Measurements from ENCODE around the gene BIRC3.
"Not testable (repeated sequence)": the region's sequence is repeated elsewhere in the genome, so short reads cannot be mapped to it uniquely, and the experiment has no call there.

The BIRC3 gene

GRCh38 chr11:102286292-102286691, 31.0 kb upstream of the BIRC3 start:
- peaks cover 48% of the 10 kb centered on the region for H3K4me1 Mint-ChIP-seq (ENCODE audit: low read depth)
- H3K36me3 Mint-ChIP-seq (ENCODE audit: low read depth): no peaks in the 10 kb centered on the region
- intact Hi-C loops (cut with micrococcal nuclease): loop anchor here (5.0 kb wide), 2 partner anchors 211 to 381 kb away; no protein-coding TSS in a partner anchor
- H3K4me3 Mint-ChIP-seq: no peak overlapping the region
- H3K9me3 Mint-ChIP-seq: no peaks in the 10 kb centered on the region
- peak overlapping the region; percentile 73 for H3K27ac Mint-ChIP-seq
- peaks cover 6% of the 10 kb centered on the region for H3K27me3 Mint-ChIP-seq

GRCh38 chr11:102287964-102288724, 29.1 kb upstream of the BIRC3 start:
- Mint-ChIP-seq H3K4me3 (no peak overlapping the region), H3K27ac (no peak overlapping the region)
- intact Hi-C loops (cut with micrococcal nuclease): loop anchor here (2.0 to 5.0 kb wide), 4 partner anchors 31 to 379 kb away; partner anchors contain the start of gene BIRC2

GRCh38 chr11:102288725-102289083, 28.6 kb upstream of the BIRC3 start:
- intact Hi-C loops (cut with micrococcal nuclease): loop anchor here (2.0 to 5.0 kb wide), 4 partner anchors 30 to 379 kb away; partner anchors contain the start of gene BIRC2
- H3K27ac Mint-ChIP-seq: no peak overlapping the region
- H3K4me3 Mint-ChIP-seq: no peak overlapping the region
- H3K36me3 Mint-ChIP-seq (ENCODE audit: low read depth): no peaks in the 10 kb centered on the region
- H3K9me3 Mint-ChIP-seq: no peaks in the 10 kb centered on the region
- peaks cover 42% of the 10 kb centered on the region for H3K4me1 Mint-ChIP-seq (ENCODE audit: low read depth)
- no peaks in the 10 kb centered on the region for H3K27me3 Mint-ChIP-seq

More at GRCh38 chr11:102287964-102288724, 29.1 kb upstream of the BIRC3 start:
- Mint-ChIP-seq H3K27me3 (no peaks in the 10 kb centered on the region), H3K36me3 (ENCODE audit: low read depth) (no peaks in the 10 kb centered on the region), H3K9me3 (no peaks in the 10 kb centered on the region), H3K4me1 (ENCODE audit: low read depth) (peaks cover 46% of the 10 kb centered on the region)

DNA sequence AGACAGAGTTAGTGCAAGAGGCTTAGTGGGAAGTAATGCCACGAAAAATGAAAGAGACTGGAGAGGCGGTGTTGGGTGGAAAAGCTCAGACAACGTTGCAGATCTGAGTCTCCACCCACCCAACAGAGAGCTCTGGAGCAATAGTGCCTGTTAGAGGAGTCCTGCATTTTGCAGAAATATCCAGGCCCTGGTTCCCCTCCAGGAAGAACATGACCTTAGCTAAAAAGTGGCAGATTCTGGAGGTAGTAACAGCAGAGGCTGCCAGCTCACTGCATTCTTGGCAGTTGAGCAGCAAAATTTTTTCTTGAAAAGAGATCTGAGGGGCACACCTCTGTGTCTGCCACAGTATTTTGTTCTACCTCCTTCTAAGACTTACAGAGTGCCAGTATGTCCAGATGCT, 27.7 kb upstream of the BIRC3 start:
- H3K9me3 Mint-ChIP-seq: no peaks in the 10 kb centered on the region
- H3K27me3 Mint-ChIP-seq: no peaks in the 10 kb centered on the region
- H3K27ac Mint-ChIP-seq: peak overlapping the region; percentile 31
- no peak overlapping the region for H3K4me3 Mint-ChIP-seq
- no peaks in the 10 kb centered on the region for H3K36me3 Mint-ChIP-seq (ENCODE audit: low read depth)
- intact Hi-C loops (cut with micrococcal nuclease): loop anchor here (2.0 to 5.0 kb wide), 4 partner anchors 29 to 378 kb away; partner anchors contain the start of gene BIRC2
- H3K4me1 Mint-ChIP-seq (ENCODE audit: low read depth): peaks cover 45% of the 10 kb centered on the region

DNA sequence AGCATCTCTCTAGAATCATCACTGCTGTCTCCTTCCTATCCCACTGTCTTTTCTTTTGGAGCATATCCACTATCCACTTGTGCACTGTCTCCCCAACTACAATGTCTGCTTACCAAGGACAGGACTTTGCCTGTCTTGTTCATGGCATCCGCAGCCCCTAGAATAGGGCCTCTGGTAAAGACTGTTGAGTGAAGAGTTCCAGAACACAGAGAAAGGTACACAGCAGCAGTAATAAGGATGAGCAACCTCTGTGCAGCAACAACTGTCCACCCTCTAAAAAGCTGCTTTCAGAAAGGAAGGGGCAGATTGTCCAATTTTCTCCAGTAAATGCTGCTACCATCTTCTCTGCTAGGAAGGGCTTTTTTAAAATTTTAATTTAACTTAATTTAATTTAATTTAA, 25.5 kb upstream of the BIRC3 start:
- peaks cover 47% of the 10 kb centered on the region for H3K4me1 Mint-ChIP-seq (ENCODE audit: low read depth)
- H3K9me3 Mint-ChIP-seq: no peaks in the 10 kb centered on the region
- H3K36me3 Mint-ChIP-seq (ENCODE audit: low read depth): no peaks in the 10 kb centered on the region
- no peak overlapping the region for H3K4me3 Mint-ChIP-seq
- intact Hi-C loops (cut with micrococcal nuclease): no loop called here
- no peaks in the 10 kb centered on the region for H3K27me3 Mint-ChIP-seq
- H3K27ac Mint-ChIP-seq: peak overlapping the region; percentile 30

GRCh38 chr11:102292933-102293332, 24.4 kb upstream of the BIRC3 start:
- Mint-ChIP-seq H3K27ac (no peak overlapping the region), H3K9me3 (no peaks in the 10 kb centered on the region), H3K4me3 (no peak overlapping the region), H3K4me1 (ENCODE audit: low read depth) (peaks cover 39% of the 10 kb centered on the region), H3K36me3 (ENCODE audit: low read depth) (no peaks in the 10 kb centered on the region), H3K27me3 (no peaks in the 10 kb centered on the region)
- intact Hi-C loops (cut with micrococcal nuclease): no loop called here

- H3K4me3 Mint-ChIP-seq: no peak overlapping the region
- peak overlapping the region; percentile 72 for H3K27ac Mint-ChIP-seq
- H3K4me1 Mint-ChIP-seq (ENCODE audit: low read depth): peaks cover 36% of the 10 kb centered on the region
- H3K9me3 Mint-ChIP-seq: no peaks in the 10 kb centered on the region
- intact Hi-C loops (cut with micrococcal nuclease): loop anchor here (1.0 kb wide), 1 partner anchor 23 kb away; the partner anchor contains the start of gene BIRC3
- no peaks in the 10 kb centered on the region for H3K36me3 Mint-ChIP-seq (ENCODE audit: low read depth)
- H3K27me3 Mint-ChIP-seq: no peaks in the 10 kb centered on the region
Measured at GRCh38 chr11:102293873-102294601, 23.2 kb upstream of the BIRC3 start.

DNA sequence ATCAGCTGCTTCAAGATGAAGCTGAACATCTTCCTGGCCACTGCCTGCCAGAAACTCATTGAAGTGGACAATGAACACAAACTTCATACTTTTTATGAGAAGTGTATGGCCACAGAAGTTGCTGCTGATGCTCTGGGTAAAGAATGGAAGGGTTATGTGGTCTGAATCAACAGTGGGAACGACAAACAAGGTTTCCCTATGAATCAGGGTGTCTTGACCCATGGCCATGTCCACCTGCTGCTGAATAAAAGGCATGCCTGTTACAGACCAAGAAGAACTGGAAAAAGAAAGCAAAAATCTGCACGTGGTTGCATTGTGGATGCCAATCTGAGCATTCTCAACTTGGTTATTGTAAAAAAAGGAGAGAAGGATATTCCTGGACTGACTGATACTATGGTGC, 22.2 kb upstream of the BIRC3 start:
- Mint-ChIP-seq H3K4me3 (no peak overlapping the region), H3K27ac (no peak overlapping the region)

GRCh38 chr11:102296757-102297156, 20.5 kb upstream of the BIRC3 start:
- H3K9me3 Mint-ChIP-seq; H3K27ac Mint-ChIP-seq; intact Hi-C loops (cut with micrococcal nuclease); H3K4me3 Mint-ChIP-seq; H3K27me3 Mint-ChIP-seq; H3K36me3 Mint-ChIP-seq (ENCODE audit: low read depth): not testable (repeated sequence)
- H3K4me1 Mint-ChIP-seq (ENCODE audit: low read depth): peaks cover 31% of the 10 kb centered on the region

More for the DNA sequence above, 22.2 kb upstream of the BIRC3 start:
- Mint-ChIP-seq H3K9me3 (no peaks in the 10 kb centered on the region), H3K4me1 (ENCODE audit: low read depth) (peaks cover 30% of the 10 kb centered on the region), H3K27me3 (peaks cover 4% of the 10 kb centered on the region), H3K36me3 (ENCODE audit: low read depth) (no peaks in the 10 kb centered on the region)
- intact Hi-C loops (cut with micrococcal nuclease): no loop called here

- H3K36me3 Mint-ChIP-seq (ENCODE audit: low read depth); intact Hi-C loops (cut with micrococcal nuclease); H3K27ac Mint-ChIP-seq; H3K4me3 Mint-ChIP-seq: not testable (repeated sequence)
- H3K4me1 Mint-ChIP-seq (ENCODE audit: low read depth): peaks cover 37% of the 10 kb centered on the region
- H3K27me3 Mint-ChIP-seq: peaks cover 11% of the 10 kb centered on the region
- peaks cover 20% of the 10 kb centered on the region for H3K9me3 Mint-ChIP-seq
Measured at GRCh38 chr11:102300837-102301236, 16.4 kb upstream of the BIRC3 start.

GRCh38 chr11:102302241-102302640, 15.0 kb upstream of the BIRC3 start:
- Mint-ChIP-seq H3K27ac (no peak overlapping the region), H3K4me3 (no peak overlapping the region), H3K9me3 (peaks cover 20% of the 10 kb centered on the region), H3K27me3 (peaks cover 11% of the 10 kb centered on the region), H3K4me1 (ENCODE audit: low read depth) (peaks cover 46% of the 10 kb centered on the region), H3K36me3 (ENCODE audit: low read depth) (no peaks in the 10 kb centered on the region)
- intact Hi-C loops (cut with micrococcal nuclease): loop anchor here (2.0 kb wide), 1 partner anchor 15 kb away; the partner anchor contains the start of gene BIRC3

- no peak overlapping the region for H3K27ac Mint-ChIP-seq
- no peaks in the 10 kb centered on the region for H3K36me3 Mint-ChIP-seq (ENCODE audit: low read depth)
- H3K4me1 Mint-ChIP-seq (ENCODE audit: low read depth): peaks cover 40% of the 10 kb centered on the region
- H3K9me3 Mint-ChIP-seq: peaks cover 20% of the 10 kb centered on the region
- H3K27me3 Mint-ChIP-seq: peaks cover 8% of the 10 kb centered on the region
- intact Hi-C loops (cut with micrococcal nuclease): no loop called here
- no peak overlapping the region for H3K4me3 Mint-ChIP-seq
Measured at GRCh38 chr11:102304686-102305085, 12.6 kb upstream of the BIRC3 start.

- Mint-ChIP-seq H3K27ac (no peak overlapping the region), H3K4me3 (no peak overlapping the region), H3K27me3 (peaks cover 3% of the 10 kb centered on the region), H3K9me3 (peaks cover 20% of the 10 kb centered on the region), H3K4me1 (ENCODE audit: low read depth) (peaks cover 33% of the 10 kb centered on the region), H3K36me3 (ENCODE audit: low read depth) (no peaks in the 10 kb centered on the region)
- intact Hi-C loops (cut with micrococcal nuclease): no loop called here
Measured at GRCh38 chr11:102305352-102306047, 11.8 kb upstream of the BIRC3 start.
